Measurements from ENCODE around the gene PYGL.
"Not testable (repeated sequence)": the region's sequence is repeated elsewhere in the genome, so short reads cannot be mapped to it uniquely, and the experiment has no call there.

Gene PYGL

GRCh38 chr14:50922803-50923202 lies 21.5 kb downstream of the PYGL start:
- Mint-ChIP-seq H3K36me3 (no peaks in the 10 kb centered on the region), H3K9me3 (ENCODE audit: low read depth) (no peaks in the 10 kb centered on the region), H3K27ac (no peak overlapping the region), H3K4me3 (no peak overlapping the region), H3K4me1 (ENCODE audit: low read depth) (no peaks in the 10 kb centered on the region), H3K27me3 (peaks cover 2% of the 10 kb centered on the region)

GRCh38 chr14:50920482-50921230 lies 23.6 kb downstream of the PYGL start:
- H3K36me3 Mint-ChIP-seq = no peaks in the 10 kb centered on the region

GRCh38 chr14:50919524-50919923 lies 24.8 kb downstream of the PYGL start:
- not testable (repeated sequence) for H3K4me3 Mint-ChIP-seq; H3K36me3 Mint-ChIP-seq; H3K27me3 Mint-ChIP-seq; H3K27ac Mint-ChIP-seq; H3K9me3 Mint-ChIP-seq (ENCODE audit: low read depth); H3K4me1 Mint-ChIP-seq (ENCODE audit: low read depth)

More at GRCh38 chr14:50920482-50921230, 23.6 kb downstream of the PYGL start:
- Mint-ChIP-seq H3K9me3 (ENCODE audit: low read depth) (no peaks in the 10 kb centered on the region), H3K27me3 (peaks cover 2% of the 10 kb centered on the region), H3K4me1 (ENCODE audit: low read depth) (no peaks in the 10 kb centered on the region), H3K4me3 (no peak overlapping the region), H3K27ac (no peak overlapping the region)

GRCh38 chr14:50917449-50917848 lies 26.8 kb downstream of the PYGL start:
- Mint-ChIP-seq H3K27ac (no peak overlapping the region), H3K27me3 (no peaks in the 10 kb centered on the region), H3K36me3 (no peaks in the 10 kb centered on the region), H3K9me3 (ENCODE audit: low read depth) (no peaks in the 10 kb centered on the region), H3K4me3 (no peak overlapping the region), H3K4me1 (ENCODE audit: low read depth) (no peaks in the 10 kb centered on the region)

- H3K9me3 Mint-ChIP-seq (ENCODE audit: low read depth) = no peaks in the 10 kb centered on the region
These were observed 33.5 kb downstream of the PYGL start for GRCh38 chr14:50910495-50911420.

GRCh38 chr14:50906326-50907065 lies 37.8 kb downstream of the PYGL start:
- Mint-ChIP-seq H3K4me3 (no peak overlapping the region), H3K36me3 (peaks cover 6% of the 10 kb centered on the region), H3K27me3 (peaks cover 2% of the 10 kb centered on the region), H3K9me3 (ENCODE audit: low read depth) (peaks cover 5% of the 10 kb centered on the region), H3K4me1 (ENCODE audit: low read depth) (no peaks in the 10 kb centered on the region), H3K27ac (no peak overlapping the region)

More at GRCh38 chr14:50910495-50911420, 33.5 kb downstream of the PYGL start:
- H3K27me3 Mint-ChIP-seq = peaks cover 5% of the 10 kb centered on the region
- peaks cover 3% of the 10 kb centered on the region for H3K36me3 Mint-ChIP-seq
- H3K27ac Mint-ChIP-seq = no peak overlapping the region
- no peaks in the 10 kb centered on the region for H3K4me1 Mint-ChIP-seq (ENCODE audit: low read depth)
- no peak overlapping the region for H3K4me3 Mint-ChIP-seq

GRCh38 chr14:50904719-50905118 lies 39.6 kb downstream of the PYGL start:
- H3K4me3 Mint-ChIP-seq = no peak overlapping the region
- H3K4me1 Mint-ChIP-seq (ENCODE audit: low read depth) = no peaks in the 10 kb centered on the region
- peaks cover 5% of the 10 kb centered on the region for H3K9me3 Mint-ChIP-seq (ENCODE audit: low read depth)
- H3K36me3 Mint-ChIP-seq = peaks cover 6% of the 10 kb centered on the region
- H3K27ac Mint-ChIP-seq = no peak overlapping the region
- no peaks in the 10 kb centered on the region for H3K27me3 Mint-ChIP-seq

- H3K4me3 Mint-ChIP-seq = no peak overlapping the region
- H3K9me3 Mint-ChIP-seq (ENCODE audit: low read depth) = peaks cover 5% of the 10 kb centered on the region
- H3K4me1 Mint-ChIP-seq (ENCODE audit: low read depth) = no peaks in the 10 kb centered on the region
- H3K27me3 Mint-ChIP-seq = no peaks in the 10 kb centered on the region
- H3K36me3 Mint-ChIP-seq = peaks cover 5% of the 10 kb centered on the region
- H3K27ac Mint-ChIP-seq = no peak overlapping the region
These were observed 42.9 kb downstream of the PYGL start for GRCh38 chr14:50901361-50901760.

GRCh38 chr14:50897658-50898175 lies 46.6 kb downstream of the PYGL start:
- H3K9me3 Mint-ChIP-seq (ENCODE audit: low read depth) = no peaks in the 10 kb centered on the region
- no peaks in the 10 kb centered on the region for H3K4me1 Mint-ChIP-seq (ENCODE audit: low read depth)
- H3K36me3 Mint-ChIP-seq = peaks cover 2% of the 10 kb centered on the region
- H3K27ac Mint-ChIP-seq = no peak overlapping the region
- peaks cover 1% of the 10 kb centered on the region for H3K27me3 Mint-ChIP-seq
- no peak overlapping the region for H3K4me3 Mint-ChIP-seq

GRCh38 chr14:50897005-50897404 lies 47.3 kb downstream of the PYGL start:
- not testable (repeated sequence) for H3K27ac Mint-ChIP-seq; H3K4me1 Mint-ChIP-seq (ENCODE audit: low read depth); H3K36me3 Mint-ChIP-seq; H3K9me3 Mint-ChIP-seq (ENCODE audit: low read depth); H3K4me3 Mint-ChIP-seq; H3K27me3 Mint-ChIP-seq

- H3K4me1 Mint-ChIP-seq (ENCODE audit: low read depth); H3K27ac Mint-ChIP-seq; H3K27me3 Mint-ChIP-seq; H3K9me3 Mint-ChIP-seq (ENCODE audit: low read depth); H3K4me3 Mint-ChIP-seq; H3K36me3 Mint-ChIP-seq: not testable (repeated sequence)
These were observed 47.9 kb downstream of the PYGL start for GRCh38 chr14:50896421-50896820.

GRCh38 chr14:50892255-50892654 lies 52.0 kb downstream of the PYGL start:
- Mint-ChIP-seq H3K4me1 (ENCODE audit: low read depth) (no peaks in the 10 kb centered on the region), H3K9me3 (ENCODE audit: low read depth) (no peaks in the 10 kb centered on the region), H3K4me3 (no peak overlapping the region), H3K36me3 (no peaks in the 10 kb centered on the region), H3K27ac (no peak overlapping the region), H3K27me3 (peaks cover 1% of the 10 kb centered on the region)

- H3K27ac Mint-ChIP-seq = no peak overlapping the region
- H3K9me3 Mint-ChIP-seq (ENCODE audit: low read depth) = no peaks in the 10 kb centered on the region
- H3K36me3 Mint-ChIP-seq = no peaks in the 10 kb centered on the region
- no peak overlapping the region for H3K4me3 Mint-ChIP-seq
- H3K4me1 Mint-ChIP-seq (ENCODE audit: low read depth) = no peaks in the 10 kb centered on the region
- H3K27me3 Mint-ChIP-seq = peaks cover 9% of the 10 kb centered on the region
These were observed 56.8 kb downstream of the PYGL start for GRCh38 chr14:50887476-50887875.

- Mint-ChIP-seq H3K27me3 (peaks cover 20% of the 10 kb centered on the region), H3K9me3 (ENCODE audit: low read depth) (no peaks in the 10 kb centered on the region), H3K4me1 (ENCODE audit: low read depth) (no peaks in the 10 kb centered on the region), H3K27ac (no peak overlapping the region), H3K4me3 (no peak overlapping the region), H3K36me3 (peaks cover 4% of the 10 kb centered on the region)
These were observed 60.5 kb downstream of the PYGL start for GRCh38 chr14:50883827-50884197.
